VCaP (cell line): ENCODE results near the gene NALCN.

Source experiments
- H3K27ac ChIP-seq: fragments of 450-650 bp; 2 replicates; pipeline ENCODE4 v1.5.1; 2017
- TF ChIP-seq, protein P1 (sequence below): fragments of 450-650 bp; conservative IDR thresholded peaks from 2 replicates; pipeline ENCODE4 v1.5.1; 2017; ENCODE audit warnings: mild to moderate bottlenecking, moderate library complexity

The NALCN gene

DNA sequence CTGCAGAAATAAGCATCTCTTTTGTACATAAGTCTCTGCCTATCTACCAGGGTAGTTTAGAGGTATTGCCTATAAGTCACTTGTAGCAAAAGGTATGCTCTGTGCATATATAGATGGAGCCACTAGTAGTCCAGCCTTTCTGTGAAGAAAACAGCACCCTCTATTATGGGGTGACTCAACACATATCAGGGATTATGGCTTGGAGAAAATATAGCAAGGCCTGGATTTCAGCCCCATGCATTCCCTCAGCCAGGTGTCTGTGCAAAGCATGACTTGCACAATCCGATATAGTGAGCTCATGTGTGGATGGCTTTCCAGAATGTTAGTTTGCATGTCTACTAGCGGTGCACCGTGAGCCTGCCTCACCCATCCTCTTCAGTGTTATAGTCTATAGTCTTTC is 13.4 kb upstream of the NALCN start:
- TF ChIP-seq, protein P1, sequence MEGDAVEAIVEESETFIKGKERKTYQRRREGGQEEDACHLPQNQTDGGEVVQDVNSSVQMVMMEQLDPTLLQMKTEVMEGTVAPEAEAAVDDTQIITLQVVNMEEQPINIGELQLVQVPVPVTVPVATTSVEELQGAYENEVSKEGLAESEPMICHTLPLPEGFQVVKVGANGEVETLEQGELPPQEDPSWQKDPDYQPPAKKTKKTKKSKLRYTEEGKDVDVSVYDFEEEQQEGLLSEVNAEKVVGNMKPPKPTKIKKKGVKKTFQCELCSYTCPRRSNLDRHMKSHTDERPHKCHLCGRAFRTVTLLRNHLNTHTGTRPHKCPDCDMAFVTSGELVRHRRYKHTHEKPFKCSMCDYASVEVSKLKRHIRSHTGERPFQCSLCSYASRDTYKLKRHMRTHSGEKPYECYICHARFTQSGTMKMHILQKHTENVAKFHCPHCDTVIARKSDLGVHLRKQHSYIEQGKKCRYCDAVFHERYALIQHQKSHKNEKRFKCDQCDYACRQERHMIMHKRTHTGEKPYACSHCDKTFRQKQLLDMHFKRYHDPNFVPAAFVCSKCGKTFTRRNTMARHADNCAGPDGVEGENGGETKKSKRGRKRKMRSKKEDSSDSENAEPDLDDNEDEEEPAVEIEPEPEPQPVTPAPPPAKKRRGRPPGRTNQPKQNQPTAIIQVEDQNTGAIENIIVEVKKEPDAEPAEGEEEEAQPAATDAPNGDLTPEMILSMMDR, result no peak
- H3K27ac ChIP-seq, result no peak overlapping the region

DNA sequence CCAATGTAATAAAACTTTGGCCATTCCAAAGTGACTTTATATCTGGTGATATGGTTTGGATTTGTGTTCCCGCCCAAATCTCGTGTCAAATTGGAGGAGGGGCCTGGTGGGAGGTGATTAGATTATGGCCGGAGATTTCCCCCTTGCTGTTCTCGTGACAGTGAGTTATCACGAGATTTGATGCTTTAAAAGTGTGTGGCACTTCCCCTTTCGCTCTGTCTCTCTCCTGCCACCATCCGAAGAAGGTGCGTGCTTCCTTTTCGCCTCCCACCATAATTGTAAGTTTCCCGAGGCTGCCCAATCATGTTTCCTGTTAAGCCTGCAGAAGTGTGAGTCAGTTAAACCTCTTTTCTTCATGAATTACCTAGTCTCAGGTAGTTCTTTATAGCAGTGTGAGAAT is 9.3 kb upstream of the NALCN start:
- TF ChIP-seq, protein P1, result no peak

DNA sequence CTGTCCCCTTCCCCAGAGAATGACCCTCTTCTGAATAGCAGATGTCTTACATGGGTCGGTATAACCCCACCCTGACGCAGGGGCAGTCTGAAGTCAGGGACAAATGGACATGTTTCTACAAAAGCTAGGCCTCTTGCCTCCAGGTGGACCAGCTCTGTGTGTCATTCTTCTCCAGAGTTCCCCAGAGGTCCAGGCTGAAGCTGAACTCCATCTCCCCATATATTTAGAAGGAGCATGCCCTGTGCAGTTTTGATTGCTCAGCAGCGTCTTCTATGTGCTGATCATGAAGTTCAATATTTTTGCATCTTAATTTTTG is 8.8 kb upstream of the NALCN start:
- H3K27ac ChIP-seq, result no peak overlapping the region
- TF ChIP-seq, protein P1, result no peak

More for the DNA sequence above, 9.3 kb upstream of the NALCN start:
- no peak overlapping the region for H3K27ac ChIP-seq

DNA sequence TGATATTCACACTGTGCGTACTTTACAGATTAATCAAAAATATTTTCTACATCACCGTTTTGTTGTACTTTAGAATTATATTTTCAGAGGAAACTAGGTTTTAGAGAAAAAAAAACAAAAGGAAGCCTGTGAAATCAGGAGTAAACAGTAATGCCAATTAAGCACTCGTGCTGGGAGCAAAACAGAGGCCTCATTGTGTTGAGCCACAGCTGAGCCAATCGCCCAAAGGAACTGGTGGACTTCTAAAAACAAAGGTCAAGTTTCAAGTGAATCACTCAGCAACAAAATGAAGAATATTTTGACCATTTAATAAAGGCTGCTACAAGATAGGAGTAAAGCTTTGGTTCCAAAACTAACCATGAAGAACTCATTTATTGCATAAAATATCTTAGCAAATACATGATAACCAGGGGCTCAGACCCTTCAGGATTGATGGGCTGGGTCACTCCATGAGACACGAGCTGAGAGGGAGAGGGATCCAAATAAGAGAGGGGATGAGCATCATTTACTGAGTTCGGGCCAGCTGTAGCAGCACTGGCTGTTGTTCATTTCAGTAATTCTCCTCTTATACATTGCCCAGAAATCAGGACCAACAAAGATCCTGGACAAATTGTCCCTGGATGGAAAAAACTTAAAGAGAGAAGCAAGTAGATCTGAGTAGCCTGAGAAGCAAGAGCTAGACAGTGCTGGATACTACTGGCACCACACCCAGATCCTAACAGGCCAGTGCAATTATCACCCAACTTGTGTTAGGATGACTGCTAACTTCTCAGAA is 8.3 kb upstream of the NALCN start:
- H3K27ac ChIP-seq, result no peak overlapping the region
- TF ChIP-seq, protein P1, result no peak

DNA sequence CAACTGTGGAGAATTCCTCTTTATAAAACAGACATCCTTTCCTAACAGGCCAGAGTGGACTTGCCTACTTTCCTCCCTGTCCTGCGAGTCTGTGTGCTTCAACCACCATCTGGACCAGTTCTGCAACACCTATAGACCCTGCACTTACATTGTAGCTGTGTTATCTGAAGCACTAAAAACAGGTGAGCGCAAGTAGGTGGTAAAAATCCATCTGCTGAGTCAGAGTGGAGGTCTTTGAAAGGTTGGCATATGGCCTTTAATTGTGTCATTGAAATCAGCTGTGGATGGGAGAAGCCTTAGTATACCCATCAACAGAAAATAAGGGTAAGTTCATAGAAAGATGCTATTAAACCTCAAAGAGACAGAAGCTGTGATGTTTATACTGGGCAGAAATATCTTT is 7.6 kb upstream of the NALCN start:
- H3K27ac ChIP-seq, result no peak overlapping the region
- TF ChIP-seq, protein P1, result no peak

DNA sequence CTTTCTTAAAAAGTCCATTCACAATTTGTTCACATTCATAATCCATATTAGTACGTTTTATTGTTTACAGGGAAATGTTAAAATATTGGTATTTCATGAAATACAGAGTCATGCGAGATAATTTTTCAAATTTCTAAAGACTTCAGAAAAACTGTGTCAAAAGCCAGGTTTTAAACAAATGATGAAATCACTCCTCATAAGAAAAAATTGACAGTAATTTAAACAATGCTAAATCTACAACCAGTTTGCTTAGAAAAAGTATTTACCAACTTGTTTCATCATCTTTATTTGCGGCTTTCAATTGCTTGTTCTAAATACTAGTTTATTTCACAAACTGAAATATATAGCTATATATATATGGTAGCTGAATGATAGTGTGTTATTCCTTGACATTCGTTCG is 1.2 kb upstream of the NALCN start:
- TF ChIP-seq, protein P1, result no peak
- H3K27ac ChIP-seq, result no peak overlapping the region

DNA sequence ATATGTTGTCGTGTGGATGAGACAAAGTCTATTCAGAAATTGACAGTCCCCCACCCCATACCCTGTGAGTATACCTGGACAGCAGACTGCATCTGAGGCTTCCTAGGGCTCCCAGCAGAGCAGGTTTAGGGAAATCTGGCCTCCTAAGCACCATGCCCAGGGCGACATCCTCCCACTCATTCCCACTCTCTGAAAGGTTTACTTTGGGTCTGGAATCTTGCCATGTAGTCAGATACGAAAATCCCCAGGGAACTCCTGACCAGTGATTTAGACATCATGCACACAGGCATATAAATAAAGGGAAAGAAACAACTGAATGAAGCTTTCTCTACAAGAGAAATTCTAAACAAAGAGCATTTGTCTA is 717 bp upstream of the NALCN start:
- TF ChIP-seq, protein P1, result no peak
- H3K27ac ChIP-seq, result no peak overlapping the region
